HEK293 (cell line): Measurements from ENCODE around the gene GAGE13.

Experiments
- CTCF ChIA-PET: fragments of 350-600 bp; formaldehyde crosslinking; extraction: SDS; loops from one replicate; lab custom pipeline; 2021; ENCODE audit warnings: antibody characterized with exemption; lab: Yijun Ruan, JAX
- POLR2A ChIA-PET: fragments of 300-600 bp; formaldehyde crosslinking; extraction: SDS; loops from one replicate; lab custom pipeline; 2020; ENCODE audit warnings: antibody characterized with exemption, inconsistent platforms; lab: Yijun Ruan, JAX
- H3K27ac ChIP-seq: fragments of 200-500 bp; sonication (Bioruptor generic); 2 replicates; pipeline ENCODE4 v1.5.1; 2014; ENCODE audit warnings: low read depth, low read length, control low read depth, inconsistent platforms; ENCODE audit errors: extremely low read depth
- H3K36me3 ChIP-seq, 2 experiments: fragments of 200-500 bp in 1 of 2; sonication (Bioruptor generic) in 1 of 2; 1 replicate in 1 of 2; 2 replicates in 1 of 2; pipeline ENCODE4 v1.5.1; 2014 to 2017; ENCODE audit warnings: inconsistent platforms in 2 of 2, low read length in 2 of 2; ENCODE audit not compliant: control insufficient read depth in 2 of 2, insufficient read depth in 1 of 2
- H3K4me1 ChIP-seq: fragments of 200-500 bp; sonication (Bioruptor generic); 2 replicates; pipeline ENCODE4 v1.5.1; 2014; ENCODE audit warnings: mild to moderate bottlenecking, low read length, inconsistent platforms; ENCODE audit not compliant: control insufficient read depth, insufficient read depth
- H3K4me3 ChIP-seq: 2 replicates; pipeline ENCODE4 v1.5.1; 2011; ENCODE audit warnings: low read depth, mild to moderate bottlenecking, control low read depth, low read length, moderate library complexity
- H3K9me3 ChIP-seq: fragments of 200-500 bp; sonication (Bioruptor generic); 2 replicates; pipeline ENCODE4 v1.5.1; 2014; ENCODE audit warnings: low read depth, low read length, inconsistent platforms; ENCODE audit not compliant: control insufficient read depth, insufficient read depth
- CTCF ChIP-seq: fragments of 450-650 bp; formaldehyde crosslinking; IDR thresholded peaks from 2 replicates; pipeline ENCODE4 v1.5.1; 2016; ENCODE audit warnings: missing biosample characterization, missing genetic modification characterization
- EGR2 ChIP-seq: fragments of 450-650 bp; formaldehyde crosslinking; IDR thresholded peaks from 2 replicates; pipeline ENCODE4 v1.5.1; 2016; ENCODE audit warnings: low read depth, missing biosample characterization, missing genetic modification characterization
- GLIS1 ChIP-seq: fragments of 450-650 bp; formaldehyde crosslinking; IDR thresholded peaks from 2 replicates; pipeline ENCODE4 v1.5.1; 2016; ENCODE audit warnings: missing biosample characterization, missing genetic modification characterization
- IKZF3 ChIP-seq: fragments of 450-650 bp; IDR thresholded peaks from 2 replicates; pipeline ENCODE4 v1.5.0; 2018; ENCODE audit warnings: missing biosample characterization, mild to moderate bottlenecking, missing genetic modification characterization, moderate library complexity
- PRDM1 ChIP-seq: fragments of 450-650 bp; formaldehyde crosslinking; IDR thresholded peaks from 2 replicates; pipeline ENCODE4; 2016; ENCODE audit warnings: missing biosample characterization, missing genetic modification characterization
- REST ChIP-seq: fragments of 450-650 bp; formaldehyde crosslinking; IDR thresholded peaks from 2 replicates; pipeline ENCODE4 v1.5.1; 2016; ENCODE audit warnings: missing biosample characterization, missing genetic modification characterization
- ZBTB10 ChIP-seq: fragments of 450-650 bp; formaldehyde crosslinking; IDR thresholded peaks from 2 replicates; pipeline ENCODE4 v1.5.1; 2016; ENCODE audit warnings: missing biosample characterization, missing genetic modification characterization
- ZBTB11 ChIP-seq: fragments of 450-650 bp; formaldehyde crosslinking; conservative IDR thresholded peaks from 2 replicates; pipeline ENCODE4 v1.5.1; 2016; ENCODE audit warnings: low read depth, missing biosample characterization, missing genetic modification characterization
- ZBTB20 ChIP-seq: fragments of 450-650 bp; formaldehyde crosslinking; IDR thresholded peaks from 2 replicates; pipeline ENCODE4 v1.5.1; 2016; ENCODE audit warnings: missing biosample characterization, missing genetic modification characterization
- ZBTB48 ChIP-seq: fragments of 450-650 bp; formaldehyde crosslinking; IDR thresholded peaks from 2 replicates; pipeline ENCODE4 v1.5.1; 2016; ENCODE audit warnings: missing biosample characterization, missing genetic modification characterization
- ZNF138 ChIP-seq: fragments of 450-650 bp; formaldehyde crosslinking; IDR thresholded peaks from 2 replicates; pipeline ENCODE4 v1.5.1; 2016; ENCODE audit warnings: missing biosample characterization, missing genetic modification characterization, borderline replicate concordance
- ZNF341 ChIP-seq: fragments of 450-650 bp; formaldehyde crosslinking; IDR thresholded peaks from 2 replicates; pipeline ENCODE4; 2016; ENCODE audit warnings: low read depth, missing biosample characterization, missing genetic modification characterization
- ZNF398 ChIP-seq: fragments of 450-650 bp; formaldehyde crosslinking; IDR thresholded peaks from 2 replicates; pipeline ENCODE4 v1.5.1; 2017; ENCODE audit warnings: missing biosample characterization, missing genetic modification characterization
- ZNF600 ChIP-seq: fragments of 450-650 bp; formaldehyde crosslinking; IDR thresholded peaks from 2 replicates; pipeline ENCODE4 v1.5.1; 2016; ENCODE audit warnings: missing biosample characterization, missing genetic modification characterization
- ZNF629 ChIP-seq: fragments of 450-650 bp; formaldehyde crosslinking; IDR thresholded peaks from 2 replicates; pipeline ENCODE4 v1.5.1; 2017; ENCODE audit warnings: missing biosample characterization, missing genetic modification characterization

Gene GAGE13

GRCh38 chrX:49282647-49283011 is 48.8 kb upstream of the GAGE13 start (continued):
- TF ChIP-seq REST (tag by site-specific recombination) (no peak), ZBTB10 (tag by site-specific recombination) (no peak), ZNF398 (tag by site-specific recombination) (peak; percentile 91), ZBTB48 (tag by site-specific recombination) (peak; percentile 50; the same call in 1 of the 2 replicates), ZBTB20 (tag by site-specific recombination) (peak; percentile 65), IKZF3 (tag by site-specific recombination) (0 out of 2 replicates have a peak, but pooled peaks have one; percentile 20), ZNF600 (tag by site-specific recombination) (peak; percentile 96), CTCF (tag by site-specific recombination) (peak; percentile 79; the same call in 1 of the 2 replicates), ZNF341 (tag by site-specific recombination) (no peak), ZNF629 (tag by site-specific recombination) (0 out of 2 replicates have a peak, but pooled peaks have one; percentile 19), ZNF138 (tag by site-specific recombination) (no peak), EGR2 (tag by site-specific recombination) (no peak; the same call in none of the 2 replicates), GLIS1 (tag by site-specific recombination) (0 out of 2 replicates have a peak, but pooled peaks have one; percentile 6)

GRCh38 chrX:49284212-49284611 is 47.2 kb upstream of the GAGE13 start:
- H3K36me3 ChIP-seq: no peaks in the 10 kb centered on the region
- POLR2A ChIA-PET: no interaction called here
- no peak overlapping the region for H3K27ac ChIP-seq
- H3K4me3 ChIP-seq: no peak overlapping the region
- CTCF ChIA-PET: no interaction called here
- TF ChIP-seq ZBTB11 (tag by site-specific recombination) (no peak), PRDM1 (tag by site-specific recombination) (peak; percentile 91)
- H3K4me1 ChIP-seq: no peaks in the 10 kb centered on the region
- no peaks in the 10 kb centered on the region for H3K9me3 ChIP-seq
